ENCODE results near the gene MCM3. TPM values are rescaled to one million over a fixed set of nuclear protein-coding genes. Genes with fewer than 3 reads are reported as not detected.

The MCM3 gene
- 83.5 and 86.6 TPM in 2 replicates for total RNA-seq

DNA sequence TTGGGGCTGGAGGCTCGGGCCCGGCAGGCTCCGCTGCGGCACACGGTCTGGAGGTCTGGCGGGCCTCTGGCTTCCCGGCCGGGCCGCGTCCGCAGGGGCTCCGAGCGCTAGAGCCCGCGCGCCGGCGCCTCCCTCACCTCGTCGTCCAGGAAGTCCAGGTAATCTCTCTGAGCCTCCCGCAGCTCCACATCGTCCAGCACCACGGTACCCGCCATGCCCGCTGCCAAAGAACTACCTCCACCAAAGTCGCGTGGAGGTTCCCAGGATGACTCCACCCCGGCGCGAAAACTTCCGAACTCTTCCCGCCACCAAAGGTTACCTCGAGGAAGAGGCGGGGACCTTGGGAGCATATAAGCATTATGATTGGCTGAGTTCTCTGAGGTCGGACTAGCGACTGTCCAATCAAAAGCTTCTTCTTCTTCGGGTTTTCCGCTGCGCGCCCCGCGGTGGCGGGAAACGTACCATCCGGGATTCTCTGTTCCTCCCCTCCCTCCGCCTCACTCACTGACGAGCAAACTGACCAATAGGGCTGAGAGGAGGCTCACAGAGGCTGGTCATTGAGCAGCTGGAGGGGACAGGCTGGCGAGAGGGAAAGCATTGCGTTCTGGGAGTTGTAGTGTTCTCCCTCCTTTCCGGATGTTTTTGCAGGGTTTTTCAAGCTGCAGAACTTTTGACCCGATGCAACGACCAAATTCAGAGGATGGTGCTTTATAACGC lies at the start of gene MCM3:
MCM3 (minus strand) TSS at position 283 of the 717 bp plus-strand sequence; CDS start at position 215, 68 bp downstream.

DNA sequence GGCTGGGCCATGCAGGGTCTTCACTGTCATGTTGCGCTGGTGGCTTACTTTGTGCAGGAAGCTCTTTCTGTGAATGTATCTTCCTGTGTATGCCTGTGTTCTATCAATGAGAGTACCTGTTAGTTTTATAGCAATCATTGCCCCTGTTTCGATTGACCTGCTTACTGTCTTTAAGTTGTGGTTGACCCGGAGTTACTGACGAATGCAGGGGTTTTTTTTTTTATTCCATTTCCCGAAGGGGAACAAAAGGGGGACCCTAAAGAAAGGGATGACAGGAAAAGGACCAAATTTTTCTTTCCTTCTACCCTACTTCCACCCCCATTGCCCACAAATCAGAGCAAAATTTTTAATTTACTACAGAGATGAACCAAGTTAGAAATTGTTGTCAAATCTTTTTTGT lies 40.1 kb downstream of the MCM3 start, which contains the start of gene IL17F:
IL17F (minus strand) TSS at position 101 of the 400 bp plus-strand sequence; CDS start at position 30, 71 bp downstream.

Other genes with a start within 250 kb of the MCM3 start
- not detected in 2 replicates for gene PKHD1, start 197.1 kb downstream of the MCM3 start, total RNA-seq
- gene IL17A, start 98.4 kb downstream of the MCM3 start, total RNA-seq = not detected in 2 replicates
- gene IL17F, start 40.2 kb downstream of the MCM3 start, total RNA-seq = not detected in 2 replicates
- gene PAQR8, start 77.4 kb upstream of the MCM3 start, total RNA-seq = 4.1 and 5.6 TPM in 2 replicates
- 2.6 and 13.9 TPM in 2 replicates for gene EFHC1, start 135.6 kb upstream of the MCM3 start, total RNA-seq

Data from airway epithelial cell (primary cell).